GM12878 (cell line): ENCODE data around the gene ADM2. TPM values are rescaled to one million over a fixed set of nuclear protein-coding genes. Genes with fewer than 3 reads are reported as not detected.

Experiments
- ATAC-seq: fragments of 200-7000 bp; cut with Tn5 transposase; 3 replicates; pipeline ENCODE4 v1.9.1; 2020; ENCODE audit warnings: mild to moderate bottlenecking, moderate library complexity
- BruUV-seq: library from RNA; stranded (reverse); fragments of 400-500 nt; replicated peaks from 2 replicates; lab custom pipeline; 2021; lab: Mats Ljungman, UMichigan
- CTCF ChIA-PET: fragments of 300-600 bp; sonication (Branson Sonifier 250); formaldehyde crosslinking; extraction: SDS; loops from one replicate; lab custom pipeline; 2021; ENCODE audit warnings: inconsistent platforms; lab: Yijun Ruan, JAX
- POLR2A ChIA-PET: fragments of 350-600 bp; formaldehyde crosslinking; extraction: SDS; loops from one replicate; lab custom pipeline; 2021; ENCODE audit warnings: inconsistent platforms; lab: Charles Lee
- RAD21 ChIA-PET: fragments of 300-600 bp; sonication (Branson Sonifier 250); formaldehyde crosslinking; loops from one replicate; lab custom pipeline; 2023; ENCODE audit warnings: antibody characterized with exemption; ENCODE audit not compliant: unreplicated experiment; lab: Charles Lee
- SMC1A ChIA-PET: fragments of 300-600 bp; sonication (Branson Sonifier 250); formaldehyde crosslinking; loops from one replicate; lab custom pipeline; 2023; ENCODE audit not compliant: unreplicated experiment, uncharacterized antibody; lab: Charles Lee
- DNase-seq: peaks from one replicate; pipeline ENCODE4 v3.0.0-alpha.2; 2011; ENCODE audit warnings: low read depth, low spot score
- FAIRE-seq: peaks from 3 replicates; lab custom pipeline; 2011; peaks lifted over from hg19 to GRCh38; lab: Jason Lieb, UNC
- H2AFZ ChIP-seq: 2 replicates; pipeline ENCODE4 v1.6.0; 2011; ENCODE audit warnings: low read depth, low read length, control low read depth; ENCODE audit not compliant: control insufficient read depth
- H3K27ac ChIP-seq: 2 replicates; pipeline ENCODE4 v1.5.1; 2011; ENCODE audit warnings: control low read depth; ENCODE audit not compliant: control insufficient read depth, insufficient read depth
- H3K27me3 ChIP-seq, 2 experiments: replicated peaks in 1 of 2; 2 replicates each; pipeline versions ENCODE4 v1.6.0 to v1.6.1; 2011; ENCODE audit warnings: low read length in 1 of 2; ENCODE audit not compliant: control insufficient read depth in 2 of 2, insufficient read depth in 2 of 2
- H3K36me3 ChIP-seq, 2 experiments: 2 replicates each; pipeline ENCODE4 v1.5.1; 2011; ENCODE audit warnings: low read length in 1 of 2; ENCODE audit not compliant: control insufficient read depth in 2 of 2, insufficient read depth in 2 of 2
- H3K4me1 ChIP-seq: 2 replicates; pipeline ENCODE4 v1.6.1; 2011; ENCODE audit warnings: mild to moderate bottlenecking, low read length, moderate library complexity, mixed read lengths; ENCODE audit not compliant: control insufficient read depth, insufficient read depth
- H3K4me2 ChIP-seq: 2 replicates; pipeline ENCODE4 v1.6.0; 2011; ENCODE audit warnings: control low read depth; ENCODE audit not compliant: control insufficient read depth, insufficient read depth
- H3K4me3 ChIP-seq: fragments of 200-600 bp; sonication (generic); 2 replicates; pipeline ENCODE4 v1.5.1; 2016
- H3K79me2 ChIP-seq: 2 replicates; pipeline ENCODE4 v1.6.0; 2011; ENCODE audit warnings: low read length; ENCODE audit not compliant: control insufficient read depth, insufficient read depth
- H3K9ac ChIP-seq: 2 replicates; pipeline ENCODE4 v1.8.0; 2011; ENCODE audit warnings: low read length, control low read depth, mixed read lengths; ENCODE audit not compliant: control insufficient read depth, insufficient read depth
- H3K9me3 ChIP-seq: replicated peaks from 3 replicates; pipeline ENCODE4 v1.5.1; 2011; ENCODE audit warnings: mild to moderate bottlenecking, low read length; ENCODE audit not compliant: control insufficient read depth, insufficient read depth
- H4K20me1 ChIP-seq: 2 replicates; pipeline ENCODE4 v1.6.0; 2011; ENCODE audit not compliant: control insufficient read depth, insufficient read depth
- BHLHE40 ChIP-seq, 2 experiments: fragments of 450-650 bp in 1 of 2; IDR thresholded peaks; 2 replicates each; pipeline ENCODE4 v1.6.1; 2011 to 2017; ENCODE audit warnings: low read depth in 2 of 2, borderline replicate concordance in 1 of 2, improper control_type of control experiment in 1 of 2, low read length in 1 of 2, mild to moderate bottlenecking in 1 of 2
- BRCA1 ChIP-seq: IDR thresholded peaks from 2 replicates; pipeline ENCODE4 v1.6.1; 2011; ENCODE audit warnings: low read depth, low read length, improper control_type of control experiment
- CREM ChIP-seq: IDR thresholded peaks from 2 replicates; pipeline ENCODE4 v1.6.1; 2014; ENCODE audit warnings: antibody characterized with exemption, low read depth
- MEF2A ChIP-seq: IDR thresholded peaks from 2 replicates; pipeline ENCODE4 v1.6.1; 2011; ENCODE audit warnings: low read depth, mild to moderate bottlenecking, low read length, moderate library complexity; ENCODE audit not compliant: insufficient read depth
- MEF2B ChIP-seq: fragments of 450-650 bp; IDR thresholded peaks from 2 replicates; pipeline ENCODE4 v1.6.1; 2018; ENCODE audit warnings: mild to moderate bottlenecking, moderate library complexity; ENCODE audit not compliant: partially characterized antibody, poor library complexity, severe bottlenecking
- MTA2 ChIP-seq: fragments of 450-650 bp; IDR thresholded peaks from 2 replicates; pipeline ENCODE4 v1.6.1; 2016; ENCODE audit warnings: low read depth, mild to moderate bottlenecking, moderate library complexity
- POLR2A ChIP-seq: IDR thresholded peaks from 2 replicates; pipeline ENCODE4 v1.6.1; 2011; ENCODE audit warnings: low read depth, mild to moderate bottlenecking, low read length
- POLR2AphosphoS2 ChIP-seq: IDR thresholded peaks from 2 replicates; pipeline ENCODE4 v1.6.1; 2011; ENCODE audit warnings: low read depth, mild to moderate bottlenecking, low read length, improper control_type of control experiment, moderate library complexity
- SREBF1 ChIP-seq: IDR thresholded peaks from 2 replicates; pipeline ENCODE4 v1.6.1; 2012; ENCODE audit warnings: mild to moderate bottlenecking, low read length
- TCF3 ChIP-seq: IDR thresholded peaks from 2 replicates; pipeline ENCODE4 v1.6.1; 2012; ENCODE audit warnings: low read depth, mild to moderate bottlenecking, low read length, borderline replicate concordance; ENCODE audit not compliant: insufficient read depth
- YY1 ChIP-seq: IDR thresholded peaks from 2 replicates; pipeline ENCODE4 v1.6.1; 2011; ENCODE audit warnings: low read depth, mild to moderate bottlenecking, low read length
- ZBED1 ChIP-seq: IDR thresholded peaks from 2 replicates; pipeline ENCODE4 v1.6.1; 2016; ENCODE audit warnings: borderline replicate concordance
- ZZZ3 ChIP-seq: IDR thresholded peaks from 2 replicates; pipeline ENCODE4 v1.6.1; 2011; ENCODE audit warnings: low read depth; ENCODE audit not compliant: control insufficient read depth, insufficient read length
- WGBS: methylation state at CpG from one replicate; pipeline ENCODE4 v1.1.6; 2016; ENCODE audit warnings: low lambda C conversion rate; ENCODE audit not compliant: insufficient replicate concordance, insufficient coverage; ENCODE audit errors: missing lambda C conversion rate; 5-methylcytosine and 5-hydroxymethylcytosine counted together
- in situ Hi-C: fragments of 300-500 bp; cut with MboI; formaldehyde crosslinking; loops from 9 replicates; pipeline ENCODE4 v1.14.3; 2018; ENCODE audit warnings: mixed read lengths
- intact Hi-C: fragments of 100-400 bp; cut with micrococcal nuclease; formaldehyde crosslinking; loops from one replicate; pipeline ENCODE4 v1.14.2; 2022; ENCODE audit not compliant: unreplicated experiment
- polyA plus RNA-seq, 11 experiments: library from polyadenylated mRNA; depleted of rRNA in 4 of 11; unstranded in 6 of 11; stranded (reverse) in 5 of 11; fragments of >200 nt; fragmentation: Nextera tagmentation in 4 of 11; fragmentation: Illumina TruSeq in 1 of 11; extraction: Ambion mirVana in 4 of 11; extraction: Trizol in 1 of 11; gene quantifications; 1 replicate in 1 of 11; 2 replicates in 10 of 11; pipeline versions ENCODE4 v1.2.1 to v1.2.3, GENCODE V29; 2011 to 2016; ENCODE audit warnings: inconsistent platforms in 2 of 11, missing spikeins in 2 of 11, low read depth in 1 of 11
- total RNA-seq, 4 experiments: library from RNA; depleted of rRNA in 3 of 4; stranded (reverse); fragments of >200 nt in 3 of 4; fragmentation: Illumina TruSeq in 1 of 4; extraction: Trizol in 1 of 4; gene quantifications; 2 replicates each; pipeline versions ENCODE4 v1.2.1 to v1.2.3, GENCODE V29; 2013 to 2021
- TF ChIP-seq, protein P1 (sequence below): fragments of 450-650 bp; IDR thresholded peaks from 2 replicates; pipeline ENCODE4 v1.6.1; 2017; ENCODE audit warnings: mild to moderate bottlenecking
- TF ChIP-seq, protein P2 (sequence below): IDR thresholded peaks from 2 replicates; pipeline ENCODE4 v1.6.1; 2012; ENCODE audit warnings: improper control_type of control experiment, low read depth, low read length; ENCODE audit not compliant: insufficient replicate concordance
- TF ChIP-seq, protein P3 (sequence below): fragments of 450-650 bp; IDR thresholded peaks from 2 replicates; pipeline ENCODE4 v1.6.1; 2017; ENCODE audit warnings: borderline replicate concordance

ADM2 gene
- total and polyA plus RNA-seq, 10 of the 15 experiments (the other 5 are each of a cell fraction or from before 2014, with no cell fraction given): 0.02 to 0.33 (median 0.12) TPM; not detected in 2

DNA sequence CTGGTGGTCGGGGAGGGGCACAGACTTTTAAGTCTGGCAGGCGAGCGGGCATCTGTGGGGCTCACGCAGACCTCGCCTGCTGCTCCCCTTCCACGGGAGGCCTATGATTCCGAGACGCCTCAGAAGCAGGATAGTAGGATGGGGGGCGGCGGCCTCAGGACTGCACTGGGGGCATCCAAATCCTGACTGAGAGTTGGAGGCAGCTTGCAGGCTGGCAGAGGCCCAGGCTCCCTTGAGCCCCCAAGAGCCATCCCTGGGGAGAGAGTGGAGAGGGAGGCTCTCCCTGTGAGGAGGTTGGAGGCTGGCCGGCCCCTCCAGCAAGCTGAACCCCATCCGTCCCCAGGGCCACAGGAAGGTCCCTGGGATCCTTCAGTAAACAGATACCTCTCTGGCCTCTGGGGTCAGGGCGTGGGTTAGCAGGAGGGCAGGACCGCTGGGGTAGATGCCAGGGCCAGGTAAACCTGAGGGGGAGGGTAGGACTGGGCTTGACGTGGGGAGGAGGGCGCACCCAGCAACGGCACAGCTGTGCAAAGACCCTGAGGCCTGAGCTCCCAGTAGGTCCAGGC is 39.8 kb upstream of the ADM2 start:
- ChIA-PET SMC1A (no interaction called here), POLR2A (no interaction called here), CTCF (no interaction called here), RAD21 (no interaction called here)
- ATAC-seq (no peak), DNase-seq (no peak), FAIRE-seq (no peak)
- no peak overlapping the region for H3K9ac ChIP-seq
- in situ Hi-C loops: no loop called here
- H3K36me3 ChIP-seq: peaks cover 3 to 35% of the 10 kb centered on the region in 2 experiments; a peak in 3 of 4 replicates
- intact Hi-C loops: no loop called here
- no peaks in the 10 kb centered on the region for H3K27me3 ChIP-seq
- WGBS: 86% methylated on average over 17 of the region's 17 CpGs
- no peaks in the 10 kb centered on the region for H3K4me1 ChIP-seq
- TF ChIP-seq, protein P1, sequence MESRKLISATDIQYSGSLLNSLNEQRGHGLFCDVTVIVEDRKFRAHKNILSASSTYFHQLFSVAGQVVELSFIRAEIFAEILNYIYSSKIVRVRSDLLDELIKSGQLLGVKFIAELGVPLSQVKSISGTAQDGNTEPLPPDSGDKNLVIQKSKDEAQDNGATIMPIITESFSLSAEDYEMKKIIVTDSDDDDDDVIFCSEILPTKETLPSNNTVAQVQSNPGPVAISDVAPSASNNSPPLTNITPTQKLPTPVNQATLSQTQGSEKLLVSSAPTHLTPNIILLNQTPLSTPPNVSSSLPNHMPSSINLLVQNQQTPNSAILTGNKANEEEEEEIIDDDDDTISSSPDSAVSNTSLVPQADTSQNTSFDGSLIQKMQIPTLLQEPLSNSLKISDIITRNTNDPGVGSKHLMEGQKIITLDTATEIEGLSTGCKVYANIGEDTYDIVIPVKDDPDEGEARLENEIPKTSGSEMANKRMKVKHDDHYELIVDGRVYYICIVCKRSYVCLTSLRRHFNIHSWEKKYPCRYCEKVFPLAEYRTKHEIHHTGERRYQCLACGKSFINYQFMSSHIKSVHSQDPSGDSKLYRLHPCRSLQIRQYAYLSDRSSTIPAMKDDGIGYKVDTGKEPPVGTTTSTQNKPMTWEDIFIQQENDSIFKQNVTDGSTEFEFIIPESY: no peak
- TF ChIP-seq, protein P2, sequence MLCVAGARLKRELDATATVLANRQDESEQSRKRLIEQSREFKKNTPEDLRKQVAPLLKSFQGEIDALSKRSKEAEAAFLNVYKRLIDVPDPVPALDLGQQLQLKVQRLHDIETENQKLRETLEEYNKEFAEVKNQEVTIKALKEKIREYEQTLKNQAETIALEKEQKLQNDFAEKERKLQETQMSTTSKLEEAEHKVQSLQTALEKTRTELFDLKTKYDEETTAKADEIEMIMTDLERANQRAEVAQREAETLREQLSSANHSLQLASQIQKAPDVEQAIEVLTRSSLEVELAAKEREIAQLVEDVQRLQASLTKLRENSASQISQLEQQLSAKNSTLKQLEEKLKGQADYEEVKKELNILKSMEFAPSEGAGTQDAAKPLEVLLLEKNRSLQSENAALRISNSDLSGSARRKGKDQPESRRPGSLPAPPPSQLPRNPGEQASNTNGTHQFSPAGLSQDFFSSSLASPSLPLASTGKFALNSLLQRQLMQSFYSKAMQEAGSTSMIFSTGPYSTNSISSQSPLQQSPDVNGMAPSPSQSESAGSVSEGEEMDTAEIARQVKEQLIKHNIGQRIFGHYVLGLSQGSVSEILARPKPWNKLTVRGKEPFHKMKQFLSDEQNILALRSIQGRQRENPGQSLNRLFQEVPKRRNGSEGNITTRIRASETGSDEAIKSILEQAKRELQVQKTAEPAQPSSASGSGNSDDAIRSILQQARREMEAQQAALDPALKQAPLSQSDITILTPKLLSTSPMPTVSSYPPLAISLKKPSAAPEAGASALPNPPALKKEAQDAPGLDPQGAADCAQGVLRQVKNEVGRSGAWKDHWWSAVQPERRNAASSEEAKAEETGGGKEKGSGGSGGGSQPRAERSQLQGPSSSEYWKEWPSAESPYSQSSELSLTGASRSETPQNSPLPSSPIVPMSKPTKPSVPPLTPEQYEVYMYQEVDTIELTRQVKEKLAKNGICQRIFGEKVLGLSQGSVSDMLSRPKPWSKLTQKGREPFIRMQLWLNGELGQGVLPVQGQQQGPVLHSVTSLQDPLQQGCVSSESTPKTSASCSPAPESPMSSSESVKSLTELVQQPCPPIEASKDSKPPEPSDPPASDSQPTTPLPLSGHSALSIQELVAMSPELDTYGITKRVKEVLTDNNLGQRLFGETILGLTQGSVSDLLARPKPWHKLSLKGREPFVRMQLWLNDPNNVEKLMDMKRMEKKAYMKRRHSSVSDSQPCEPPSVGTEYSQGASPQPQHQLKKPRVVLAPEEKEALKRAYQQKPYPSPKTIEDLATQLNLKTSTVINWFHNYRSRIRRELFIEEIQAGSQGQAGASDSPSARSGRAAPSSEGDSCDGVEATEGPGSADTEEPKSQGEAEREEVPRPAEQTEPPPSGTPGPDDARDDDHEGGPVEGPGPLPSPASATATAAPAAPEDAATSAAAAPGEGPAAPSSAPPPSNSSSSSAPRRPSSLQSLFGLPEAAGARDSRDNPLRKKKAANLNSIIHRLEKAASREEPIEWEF: no peak
- no peak for TF ChIP-seq POLR2AphosphoS2
- TF ChIP-seq TCF3: no peak
- TF ChIP-seq, protein P3, sequence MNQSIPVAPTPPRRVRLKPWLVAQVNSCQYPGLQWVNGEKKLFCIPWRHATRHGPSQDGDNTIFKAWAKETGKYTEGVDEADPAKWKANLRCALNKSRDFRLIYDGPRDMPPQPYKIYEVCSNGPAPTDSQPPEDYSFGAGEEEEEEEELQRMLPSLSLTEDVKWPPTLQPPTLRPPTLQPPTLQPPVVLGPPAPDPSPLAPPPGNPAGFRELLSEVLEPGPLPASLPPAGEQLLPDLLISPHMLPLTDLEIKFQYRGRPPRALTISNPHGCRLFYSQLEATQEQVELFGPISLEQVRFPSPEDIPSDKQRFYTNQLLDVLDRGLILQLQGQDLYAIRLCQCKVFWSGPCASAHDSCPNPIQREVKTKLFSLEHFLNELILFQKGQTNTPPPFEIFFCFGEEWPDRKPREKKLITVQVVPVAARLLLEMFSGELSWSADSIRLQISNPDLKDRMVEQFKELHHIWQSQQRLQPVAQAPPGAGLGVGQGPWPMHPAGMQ: no peak
- no peak for TF ChIP-seq MEF2B
- no peak for TF ChIP-seq CREM
- TF ChIP-seq POLR2A: no peak
- TF ChIP-seq BRCA1: no peak
- TF ChIP-seq SREBF1: no peak
- TF ChIP-seq MTA2: no peak
- no peak for TF ChIP-seq BHLHE40 (IDR thresholded peaks at IDR 0.05; ENCODE audit: borderline replicate concordance in 1 of 2, low read depth in 2 of 2, low read length in 1 of 2)
- no peak for TF ChIP-seq YY1
- TF ChIP-seq ZZZ3: no peak
- TF ChIP-seq MEF2A: no peak
- no peak for TF ChIP-seq ZBED1
- no peak overlapping the region for H3K4me3 ChIP-seq
- H4K20me1 ChIP-seq: no peaks in the 10 kb centered on the region
- H3K79me2 ChIP-seq: no peaks in the 10 kb centered on the region
- H3K9me3 ChIP-seq: no peaks in the 10 kb centered on the region
- BruUV-seq: no TSS peak
- H3K27ac ChIP-seq: no peak overlapping the region
- H3K4me2 ChIP-seq: no peak overlapping the region
- no peak overlapping the region for H2AFZ ChIP-seq
